Choroid plexus epithelial cell (primary cell): ENCODE measurements around the gene MMADHC.

Experiments
- DNase-seq: peaks from one replicate; pipeline ENCODE4 v3.0.0-alpha.2; 2010; ENCODE audit warnings: low read depth
- H3K4me3 ChIP-seq: 2 replicates; pipeline ENCODE4 v1.5.1; 2011; ENCODE audit warnings: low read depth, mild to moderate bottlenecking, control low read depth, low read length, moderate library complexity
- CTCF ChIP-seq: conservative IDR thresholded peaks from 2 replicates; pipeline ENCODE4 v1.5.1; 2011; ENCODE audit warnings: low read depth, mild to moderate bottlenecking, control low read depth, inconsistent platforms, low read length, moderate library complexity

MMADHC gene

GRCh38 chr2:149561309-149561926, 26.2 kb downstream of the MMADHC start:
- peak; percentile 52 for DNase-seq
- peak; percentile 69 for TF ChIP-seq CTCF

GRCh38 chr2:149559341-149560068, 28.1 kb downstream of the MMADHC start:
- TF ChIP-seq CTCF, result no peak
- no peak overlapping the region for H3K4me3 ChIP-seq
- no peak for DNase-seq

More at GRCh38 chr2:149561309-149561926, 26.2 kb downstream of the MMADHC start:
- no peak overlapping the region for H3K4me3 ChIP-seq

- H3K4me3 ChIP-seq, result no peak overlapping the region
- TF ChIP-seq CTCF, result no peak
- DNase-seq, result no peak
These were observed 31.1 kb downstream of the MMADHC start for GRCh38 chr2:149556452-149556851.

GRCh38 chr2:149552830-149553229, 34.7 kb downstream of the MMADHC start:
- TF ChIP-seq CTCF, result no peak
- DNase-seq, result no peak
- no peak overlapping the region for H3K4me3 ChIP-seq

GRCh38 chr2:149552226-149552625, 35.3 kb downstream of the MMADHC start:
- no peak for DNase-seq
- TF ChIP-seq CTCF, result no peak
- no peak overlapping the region for H3K4me3 ChIP-seq

GRCh38 chr2:149544692-149545091, 42.9 kb downstream of the MMADHC start:
- no peak for DNase-seq
- H3K4me3 ChIP-seq, result no peak overlapping the region
- no peak for TF ChIP-seq CTCF

GRCh38 chr2:149543845-149544244, 43.7 kb downstream of the MMADHC start:
- no peak overlapping the region for H3K4me3 ChIP-seq

More at GRCh38 chr2:149543845-149544244, 43.7 kb downstream of the MMADHC start:
- DNase-seq, result no peak
- TF ChIP-seq CTCF, result no peak
